ENCODE results near the gene GRP. TPM values are rescaled to one million over a fixed set of nuclear protein-coding genes. Genes with fewer than 3 reads are reported as not detected.

GRP gene
- total RNA-seq, 1 donor from 2014 or later = not detected

- no peak for DNase-seq (ENCODE audit: low read depth in 2 of 2)
Measured at GRCh38 chr18:59267503-59268126, 47.7 kb downstream of the GRP start.

GRCh38 chr18:59268127-59268720 lies 48.3 kb downstream of the GRP start:
- no peak for DNase-seq (ENCODE audit: low read depth in 2 of 2)

GRCh38 chr18:59268721-59269562 lies 49.0 kb downstream of the GRP start:
- DNase-seq (ENCODE audit: low read depth in 2 of 2) = peak in 1 of 2 donors; percentile 50

- no peak for DNase-seq (ENCODE audit: low read depth in 2 of 2)
Measured at GRCh38 chr18:59269563-59270119, 49.7 kb downstream of the GRP start.

GRCh38 chr18:59270689-59271257 lies 50.8 kb downstream of the GRP start:
- DNase-seq (ENCODE audit: low read depth in 2 of 2) = no peak

- no peak for DNase-seq (ENCODE audit: low read depth in 2 of 2)
Measured at GRCh38 chr18:59271606-59272220, 51.8 kb downstream of the GRP start.

GRCh38 chr18:59272221-59272888 lies 52.4 kb downstream of the GRP start:
- DNase-seq (ENCODE audit: low read depth in 2 of 2) = no peak

- peak in 1 of 2 donors; percentile 30 for DNase-seq (ENCODE audit: low read depth in 2 of 2)
Measured at GRCh38 chr18:59272891-59273758, 53.2 kb downstream of the GRP start, which contains the start of gene RAX. RAX (minus strand) TSS chr18:59273454; CDS start chr18:59273206, 248 bp downstream.

GRCh38 chr18:59273759-59274532 lies 54.0 kb downstream of the GRP start:
- DNase-seq (ENCODE audit: low read depth in 2 of 2) = no peak

- DNase-seq (ENCODE audit: low read depth in 2 of 2) = no peak
Measured at GRCh38 chr18:59274533-59274928, 54.6 kb downstream of the GRP start.

- DNase-seq (ENCODE audit: low read depth in 2 of 2) = no peak
Measured at GRCh38 chr18:59275406-59275949, 55.5 kb downstream of the GRP start.

GRCh38 chr18:59276047-59276446 lies 56.1 kb downstream of the GRP start:
- DNase-seq (ENCODE audit: low read depth in 2 of 2) = no peak

- no peak for DNase-seq (ENCODE audit: low read depth in 2 of 2)
Measured at GRCh38 chr18:59278793-59279192, 58.8 kb downstream of the GRP start.

- no peak for DNase-seq (ENCODE audit: low read depth in 2 of 2)
Measured at GRCh38 chr18:59279193-59279592, 59.2 kb downstream of the GRP start.

GRCh38 chr18:59279722-59280121 lies 59.8 kb downstream of the GRP start:
- DNase-seq (ENCODE audit: low read depth in 2 of 2) = no peak
